Body of pancreas (tissue), 4 donors: ENCODE measurements around the gene MPHOSPH9. TPM values are rescaled to one million over a fixed set of nuclear protein-coding genes. Genes with fewer than 3 reads are reported as not detected.
A peak's percentile ranks its signal among the peaks of the same experiment; 100 is the strongest.

ENCODE experiments used
- ATAC-seq: fragments of 150-250 bp; one replicate; pipeline ENCODE4 v1.9.1; 2016
- DNase-seq, 4 donors: peaks; one replicate each; pipeline ENCODE4 v3.0.0-alpha.2; 2019
- H3K27ac ChIP-seq, 4 donors: fragments of 200-600 bp; sonication (generic); 1 replicate in 3 of 4; 2 replicates in 1 of 4; pipeline versions ENCODE4 v1.5.1 to v1.6.1; 2016 to 2019; ENCODE audit warnings: mild to moderate bottlenecking in 1 of 4, mixed read lengths in 1 of 4, moderate library complexity in 1 of 4
- H3K27me3 ChIP-seq, 2 donors: fragments of 200-600 bp; sonication (generic); one replicate each; pipeline ENCODE4 v1.6.0; 2016; ENCODE audit warnings: mild to moderate bottlenecking in 1 of 2
- H3K36me3 ChIP-seq, 2 donors: fragments of 200-600 bp; sonication (generic); replicated peaks in 1 of 2; 2 replicates each; pipeline ENCODE4 v1.5.1; 2016; ENCODE audit warnings: low read depth in 2 of 2; ENCODE audit not compliant: insufficient read depth in 1 of 2
- H3K4me1 ChIP-seq: fragments of 200-600 bp; sonication (generic); one replicate; pipeline ENCODE4 v1.6.0; 2016
- H3K4me3 ChIP-seq, 2 donors: fragments of 200-600 bp; sonication (generic); 1 replicate in 1 of 2; 2 replicates in 1 of 2; pipeline ENCODE4 v1.5.1; 2016 to 2019
- H3K9me3 ChIP-seq, 3 donors: fragments of 200-600 bp; sonication (generic); 1 replicate in 2 of 3; 2 replicates in 1 of 3; pipeline ENCODE4 v1.5.1; 2016
- CTCF ChIP-seq, 7 experiments: fragments of 450-650 bp in 4 of 7; fragments of 200-600 bp in 3 of 7; sonication (generic) in 3 of 7; IDR thresholded peaks; one replicate each; pipeline ENCODE4 v1.5.1; 2016 to 2019; ENCODE audit warnings: antibody characterized with exemption in 7 of 7
- POLR2A ChIP-seq, 3 donors: fragments of 450-650 bp; IDR thresholded peaks; one replicate each; pipeline ENCODE4 v1.6.1; 2016; ENCODE audit warnings: antibody characterized with exemption in 3 of 3, mild to moderate bottlenecking in 2 of 3
- WGBS, 2 donors: methylation state at CpG; one replicate each; pipeline ENCODE4 v1.1.5; 2017; 5-methylcytosine and 5-hydroxymethylcytosine counted together
- intact Hi-C: fragments of 100-400 bp; cut with DNase I; formaldehyde crosslinking; loops from one replicate; pipeline ENCODE4 v1.15.1; 2023
- total RNA-seq, 2 donors: library from RNA; depleted of rRNA; stranded (reverse); fragments of >200 nt; gene quantifications; one replicate each; pipeline ENCODE4 v1.1.0, GENCODE V29; 2016

MPHOSPH9 gene
- total RNA-seq, 2 donors from 2014 or later = 13.5 to 42.5 TPM

GRCh38 chr12:123266679-123267277 lies 33.8 kb upstream of the MPHOSPH9 start:
- DNase-seq = no peak
- ATAC-seq = no peak
- H3K27me3 ChIP-seq = no peaks in the 10 kb centered on the region
- no peak overlapping the region for H3K27ac ChIP-seq
- intact Hi-C loops = loop anchor here (10.0 kb wide), 1 partner anchor 308 kb away; no protein-coding TSS in a partner anchor
- H3K9me3 ChIP-seq = no peaks in the 10 kb centered on the region
- peaks cover 0 to 3% of the 10 kb centered on the region in 2 donors for H3K36me3 ChIP-seq
- TF ChIP-seq CTCF (IDR thresholded peaks at IDR 0.05) (no peak), POLR2A (IDR thresholded peaks at IDR 0.05) (no peak)
- H3K4me3 ChIP-seq = no peak overlapping the region
- peaks cover 28% of the 10 kb centered on the region for H3K4me1 ChIP-seq
- WGBS, 2 donors = 85 to 87% methylated on average over 13 to 19 of the region's 19 CpGs

GRCh38 chr12:123265851-123266678 lies 33.1 kb upstream of the MPHOSPH9 start:
- no peaks in the 10 kb centered on the region for H3K27me3 ChIP-seq
- H3K27ac ChIP-seq = no peak overlapping the region
- H3K4me1 ChIP-seq = peaks cover 28% of the 10 kb centered on the region
- DNase-seq = no peak
- intact Hi-C loops = loop anchor here (10.0 kb wide), 1 partner anchor 309 kb away; no protein-coding TSS in a partner anchor
- H3K9me3 ChIP-seq = no peaks in the 10 kb centered on the region
- TF ChIP-seq CTCF (IDR thresholded peaks at IDR 0.05) (no peak), POLR2A (IDR thresholded peaks at IDR 0.05) (no peak)
- no peak for ATAC-seq
- WGBS, 2 donors = 90 to 91% methylated on average over 21 to 35 of the region's 35 CpGs
- H3K36me3 ChIP-seq = peaks cover 0 to 3% of the 10 kb centered on the region in 2 donors
- no peak overlapping the region for H3K4me3 ChIP-seq

- DNase-seq = no peak
- Histone ChIP-seq H3K9me3 (no peaks in the 10 kb centered on the region), H3K27ac (no peak overlapping the region), H3K4me3 (no peak overlapping the region), H3K36me3 (peaks cover 0 to 6% of the 10 kb centered on the region in 2 donors), H3K4me1 (peaks cover 18% of the 10 kb centered on the region), H3K27me3 (no peaks in the 10 kb centered on the region)
- TF ChIP-seq POLR2A (IDR thresholded peaks at IDR 0.05) (no peak), CTCF (IDR thresholded peaks at IDR 0.05) (peak in 1 of 7 experiments; percentile 10)
- intact Hi-C loops = loop anchor here (10.0 kb wide), 1 partner anchor 310 kb away; no protein-coding TSS in a partner anchor
- 55 to 77% methylated on average over 4 to 6 of the region's 7 CpGs for WGBS, 2 donors
- no peak for ATAC-seq
These were observed 31.7 kb upstream of the MPHOSPH9 start for GRCh38 chr12:123264642-123265041.

GRCh38 chr12:123263196-123263817 lies 30.4 kb upstream of the MPHOSPH9 start:
- peaks cover 4% of the 10 kb centered on the region for H3K4me1 ChIP-seq
- WGBS, 2 donors = 85 to 90% methylated on average over 7 to 8 of the region's 8 CpGs
- no peak for ATAC-seq
- no peak for DNase-seq
- TF ChIP-seq CTCF (IDR thresholded peaks at IDR 0.05) (no peak), POLR2A (IDR thresholded peaks at IDR 0.05) (no peak)
- intact Hi-C loops = loop anchor here (10.0 kb wide), 1 partner anchor 311 kb away; no protein-coding TSS in a partner anchor
- H3K27ac ChIP-seq = no peak overlapping the region
- H3K36me3 ChIP-seq = peaks cover 0 to 6% of the 10 kb centered on the region in 2 donors
- no peaks in the 10 kb centered on the region for H3K9me3 ChIP-seq
- H3K27me3 ChIP-seq = no peaks in the 10 kb centered on the region
- H3K4me3 ChIP-seq = no peak overlapping the region
